SK-N-SH (cell line): ENCODE results near the gene FRYL. TPM values are rescaled to one million over a fixed set of nuclear protein-coding genes. Genes with fewer than 3 reads are reported as not detected.

Experiments used
- CTCF ChIA-PET: fragments of 300-600, 350-600 bp; formaldehyde crosslinking; extraction: SDS; loops from one replicate; lab custom pipeline; 2021; lab: Yijun Ruan, JAX
- POLR2A ChIA-PET: fragments of 350-600 bp; sonication (Branson Sonifier 250); formaldehyde crosslinking; extraction: SDS; loops from one replicate; lab custom pipeline; 2020; ENCODE audit warnings: antibody characterized with exemption, inconsistent platforms; lab: Yijun Ruan, JAX
- DNase-seq: peaks from one replicate; pipeline ENCODE4 v3.0.0; 2012
- H2AFZ ChIP-seq: fragments of 200-600 bp; sonication (generic); 2 replicates; pipeline ENCODE4 v1.8.1; 2016; ENCODE audit warnings: antibody characterized with exemption, mild to moderate bottlenecking, low read depth
- H3F3A ChIP-seq: fragments of 200-600 bp; sonication (generic); replicated peaks from 2 replicates; pipeline ENCODE3; 2016; ENCODE audit warnings: antibody characterized with exemption, mild to moderate bottlenecking; ENCODE audit not compliant: insufficient read depth
- H3K27ac ChIP-seq, 2 experiments: fragments of 200-500 bp in 1 of 2; fragments of 200-600 bp in 1 of 2; sonication (Bioruptor generic) in 1 of 2; sonication (generic), shearing (Covaris generic) in 1 of 2; 2 replicates each; pipeline versions ENCODE4 v1.5.1 to v1.6.1; 2014 to 2016; ENCODE audit warnings: low read depth in 2 of 2, inconsistent platforms in 1 of 2, low read length in 1 of 2, mild to moderate bottlenecking in 1 of 2, mixed read lengths in 1 of 2
- H3K27me3 ChIP-seq: fragments of 200-600 bp; sonication (generic), shearing (Covaris generic); 2 replicates; pipeline ENCODE4 v1.6.1; 2016; ENCODE audit warnings: mixed run types; ENCODE audit not compliant: insufficient read depth
- H3K36me3 ChIP-seq, 2 experiments: fragments of 200-500 bp in 1 of 2; fragments of 200-600 bp in 1 of 2; sonication (Bioruptor generic) in 1 of 2; sonication (generic) in 1 of 2; replicated peaks in 1 of 2; 2 replicates each; pipeline versions ENCODE3 to v1.5.1; 2014 to 2016; ENCODE audit warnings: low read length in 1 of 2, mild to moderate bottlenecking in 1 of 2; ENCODE audit not compliant: insufficient read depth in 2 of 2, control insufficient read depth in 1 of 2
- H3K4me1 ChIP-seq, 2 experiments: fragments of 200-500 bp in 1 of 2; fragments of 200-600 bp in 1 of 2; sonication (Bioruptor generic) in 1 of 2; sonication (generic), shearing (Covaris generic) in 1 of 2; 2 replicates each; pipeline versions ENCODE4 v1.5.1 to v1.6.1; 2014 to 2016; ENCODE audit warnings: low read depth in 1 of 2, low read length in 1 of 2, mixed run types in 1 of 2; ENCODE audit not compliant: insufficient read depth in 2 of 2, control insufficient read depth in 1 of 2
- H3K4me2 ChIP-seq: fragments of 200-600 bp; sonication (generic), shearing (Covaris generic); 2 replicates; pipeline ENCODE4 v1.6.1; 2017; ENCODE audit warnings: mixed run types
- H3K4me3 ChIP-seq, 2 experiments: fragments of 200-500 bp in 1 of 2; fragments of 200-600 bp in 1 of 2; sonication (Bioruptor generic) in 1 of 2; sonication (generic), shearing (Covaris generic) in 1 of 2; 2 replicates each; pipeline versions ENCODE4 v1.5.1 to v1.8.1; 2014 to 2016; ENCODE audit warnings: low read depth in 2 of 2, inconsistent platforms in 1 of 2, low read length in 1 of 2, mild to moderate bottlenecking in 1 of 2, mixed read lengths in 1 of 2, moderate library complexity in 1 of 2
- H3K79me2 ChIP-seq: fragments of 200-600 bp; sonication (generic); 2 replicates; pipeline ENCODE4 v1.8.1; 2017; ENCODE audit warnings: mild to moderate bottlenecking; ENCODE audit not compliant: insufficient read depth
- H3K9ac ChIP-seq: fragments of 200-600 bp; sonication (generic); 2 replicates; pipeline ENCODE4 v1.6.1; 2017; ENCODE audit warnings: mixed run types
- H3K9me2 ChIP-seq: fragments of 200-600 bp; sonication (generic); 2 replicates; pipeline ENCODE4 v1.6.1; 2017; ENCODE audit warnings: mixed run types
- H3K9me3 ChIP-seq: fragments of 200-600 bp; sonication (generic); 2 replicates; pipeline ENCODE4 v1.6.1; 2017; ENCODE audit warnings: mixed run types, mild to moderate bottlenecking, moderate library complexity
- H4K20me1 ChIP-seq: fragments of 200-600 bp; sonication (generic); 2 replicates; pipeline ENCODE4 v1.6.1; 2017; ENCODE audit warnings: mild to moderate bottlenecking, mixed run types; ENCODE audit not compliant: insufficient read depth
- CHD2 ChIP-seq: fragments of 150-350 bp; IDR thresholded peaks from 2 replicates; pipeline ENCODE4 v1.6.1; 2018; ENCODE audit warnings: low read length; ENCODE audit not compliant: partially characterized antibody
- CTCF ChIP-seq: fragments of 200-600 bp; sonication (generic); IDR thresholded peaks from 2 replicates; pipeline ENCODE4 v1.6.1; 2017; ENCODE audit warnings: antibody characterized with exemption, mild to moderate bottlenecking, moderate library complexity
- FOXM1 ChIP-seq: IDR thresholded peaks from 2 replicates; pipeline ENCODE4 v1.4.0; 2012; ENCODE audit warnings: low read depth, mild to moderate bottlenecking
- MAX ChIP-seq: IDR thresholded peaks from 2 replicates; pipeline ENCODE4 v1.4.0; 2012; ENCODE audit warnings: low read depth
- MXI1 ChIP-seq: IDR thresholded peaks from 2 replicates; pipeline ENCODE4 v1.6.1; 2012; ENCODE audit warnings: mild to moderate bottlenecking, low read depth, low read length, improper control_type of control experiment
- NRF1 ChIP-seq: IDR thresholded peaks from 2 replicates; pipeline ENCODE4 v1.6.1; 2012; ENCODE audit warnings: low read depth, mild to moderate bottlenecking, low read length
- POLR2AphosphoS5 ChIP-seq: IDR thresholded peaks from 2 replicates; pipeline ENCODE4 v1.6.1; 2012; ENCODE audit warnings: low read depth, low read length
- REST ChIP-seq: IDR thresholded peaks from 2 replicates; pipeline ENCODE4 v1.6.1; 2012; ENCODE audit warnings: mild to moderate bottlenecking, low read depth, low read length, moderate library complexity
- SMC3 ChIP-seq: IDR thresholded peaks from 2 replicates; pipeline ENCODE4 v1.6.1; 2012; ENCODE audit warnings: low read depth, low read length, improper control_type of control experiment
- YY1 ChIP-seq: IDR thresholded peaks from 2 replicates; pipeline ENCODE4 v1.4.0; 2012; ENCODE audit warnings: low read depth, mild to moderate bottlenecking
- WGBS: methylation state at CpG from one replicate; pipeline ENCODE4 v1.1.6; 2017; ENCODE audit warnings: low lambda C conversion rate; 5-methylcytosine and 5-hydroxymethylcytosine counted together
- polyA plus RNA-seq, 3 experiments: library from polyadenylated mRNA; depleted of rRNA; stranded (reverse); fragments of >200 nt; gene quantifications; 2 replicates each; pipeline ENCODE4 v1.2.3, GENCODE V29; 2012
- TF ChIP-seq, protein P1 (sequence below): IDR thresholded peaks from 2 replicates; pipeline ENCODE4 v1.4.0; 2012; ENCODE audit warnings: low read depth, borderline replicate concordance
- TF ChIP-seq, protein P2 (sequence below): fragments of 150-350 bp; IDR thresholded peaks from 2 replicates; pipeline ENCODE4 v1.6.1; 2016; ENCODE audit warnings: mild to moderate bottlenecking, low read depth, low read length

FRYL gene
- polyA plus RNA-seq, 1 of the 3 experiments (the other 2 are of a cell fraction): 8.2 TPM

- 97% methylated on average over 2 of the region's 2 CpGs for WGBS
- Histone ChIP-seq H3K4me1 (peaks cover 0 to 5% of the 10 kb centered on the region in 2 experiments; a peak in 3 of 4 replicates), H3K27ac (no peak overlapping the region), H3K27me3 (no peaks in the 10 kb centered on the region), H3K4me2 (no peak overlapping the region), H3F3A (peaks cover 4% of the 10 kb centered on the region), H2AFZ (no peak overlapping the region), H4K20me1 (no peaks in the 10 kb centered on the region), H3K36me3 (peaks cover 14 to 29% of the 10 kb centered on the region in 2 experiments), H3K9ac (no peak overlapping the region), H3K79me2 (no peaks in the 10 kb centered on the region; the same call in 1 of the 2 replicates), H3K9me2 (no peaks in the 10 kb centered on the region), H3K4me3 (no peak overlapping the region), H3K9me3 (no peaks in the 10 kb centered on the region)
- ChIA-PET CTCF (interaction anchor here (1.9 to 2.6 kb wide), 2 partner anchors 32 to 43 kb away, joined by 4 to 11 read pairs; no protein-coding TSS in a partner anchor), POLR2A (no interaction called here)
- TF ChIP-seq CTCF (no peak), NRF1 (no peak), SMC3 (no peak), POLR2AphosphoS5 (no peak), YY1 (no peak), MXI1 (no peak), CHD2 (no peak)
- TF ChIP-seq, protein P1, sequence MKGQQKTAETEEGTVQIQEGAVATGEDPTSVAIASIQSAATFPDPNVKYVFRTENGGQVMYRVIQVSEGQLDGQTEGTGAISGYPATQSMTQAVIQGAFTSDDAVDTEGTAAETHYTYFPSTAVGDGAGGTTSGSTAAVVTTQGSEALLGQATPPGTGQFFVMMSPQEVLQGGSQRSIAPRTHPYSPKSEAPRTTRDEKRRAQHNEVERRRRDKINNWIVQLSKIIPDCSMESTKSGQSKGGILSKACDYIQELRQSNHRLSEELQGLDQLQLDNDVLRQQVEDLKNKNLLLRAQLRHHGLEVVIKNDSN: no peak
- TF ChIP-seq, protein P2, sequence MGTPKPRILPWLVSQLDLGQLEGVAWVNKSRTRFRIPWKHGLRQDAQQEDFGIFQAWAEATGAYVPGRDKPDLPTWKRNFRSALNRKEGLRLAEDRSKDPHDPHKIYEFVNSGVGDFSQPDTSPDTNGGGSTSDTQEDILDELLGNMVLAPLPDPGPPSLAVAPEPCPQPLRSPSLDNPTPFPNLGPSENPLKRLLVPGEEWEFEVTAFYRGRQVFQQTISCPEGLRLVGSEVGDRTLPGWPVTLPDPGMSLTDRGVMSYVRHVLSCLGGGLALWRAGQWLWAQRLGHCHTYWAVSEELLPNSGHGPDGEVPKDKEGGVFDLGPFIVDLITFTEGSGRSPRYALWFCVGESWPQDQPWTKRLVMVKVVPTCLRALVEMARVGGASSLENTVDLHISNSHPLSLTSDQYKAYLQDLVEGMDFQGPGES: no peak
- no peak for DNase-seq
Observed at GRCh38 chr4:48620831-48621230, 159.2 kb downstream of the FRYL start.

DNA sequence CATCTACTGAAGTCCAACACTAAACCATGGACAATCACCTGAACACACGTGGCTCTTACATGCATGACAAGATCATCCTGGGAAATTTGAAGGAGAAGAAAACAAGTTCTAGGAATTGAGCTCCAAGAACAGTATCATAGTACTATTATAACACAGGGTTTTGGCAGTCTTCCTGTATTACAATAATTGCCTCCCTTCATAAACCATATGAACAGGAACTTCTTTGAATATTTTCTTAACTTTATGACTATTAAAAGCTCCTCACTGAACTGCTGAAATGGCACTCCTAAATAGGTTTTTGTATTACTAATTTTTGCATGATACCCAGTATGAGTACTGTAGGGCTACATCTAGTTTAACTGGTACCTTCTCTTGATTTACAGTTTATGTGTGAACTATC lies 160.0 kb downstream of the FRYL start:
- no peaks in the 10 kb centered on the region; the same call in 1 of the 2 replicates for H3K79me2 ChIP-seq
- no peaks in the 10 kb centered on the region for H3K9me3 ChIP-seq
- 90% methylated on average over 1 of the region's 1 CpG for WGBS
- peaks cover 4% of the 10 kb centered on the region for H3F3A ChIP-seq
- POLR2A ChIA-PET: no interaction called here
- H3K4me3 ChIP-seq: no peak overlapping the region
- no peak for DNase-seq
- TF ChIP-seq MAX (no peak), FOXM1 (no peak), REST (no peak)
- CTCF ChIA-PET: interaction anchor here (1.9 to 2.6 kb wide), 2 partner anchors 33 to 42 kb away, joined by 4 to 11 read pairs; no protein-coding TSS in a partner anchor
- no peak overlapping the region for H3K9ac ChIP-seq
- no peaks in the 10 kb centered on the region for H4K20me1 ChIP-seq
- no peak overlapping the region for H2AFZ ChIP-seq
- peaks cover 0 to 5% of the 10 kb centered on the region in 2 experiments; a peak in 3 of 4 replicates for H3K4me1 ChIP-seq
- peaks cover 14 to 27% of the 10 kb centered on the region in 2 experiments for H3K36me3 ChIP-seq
- no peak overlapping the region for H3K27ac ChIP-seq
- H3K9me2 ChIP-seq: no peaks in the 10 kb centered on the region
- H3K4me2 ChIP-seq: no peak overlapping the region
- H3K27me3 ChIP-seq: no peaks in the 10 kb centered on the region
